Pancreas (tissue), 10 donors: ENCODE data around the gene FUT9. TPM values are rescaled to one million over a fixed set of nuclear protein-coding genes. Genes with fewer than 3 reads are reported as not detected.
A peak's percentile ranks its signal among the peaks of the same experiment; 100 is the strongest.

Experiments used
- ATAC-seq, 4 donors: fragments of 200-7000 bp; cut with Tn5 transposase; one replicate each; pipeline versions ENCODE4 v1.8.0 to v1.9.1; 2020; ENCODE audit warnings: mild to moderate bottlenecking in 4 of 4, moderate library complexity in 4 of 4
- DNase-seq, 6 donors: peaks; one replicate each; pipeline ENCODE4 v3.0.0-alpha.2; 2020
- FAIRE-seq: peaks from 2 replicates; lab custom pipeline; 2012; peaks lifted over from hg19 to GRCh38; lab: Jason Lieb, UNC
- H3K27ac ChIP-seq, 4 donors: fragments of 200-600 bp; sonication (generic); 1 replicate in 3 of 4; 2 replicates in 1 of 4; pipeline versions ENCODE4 v1.5.0 to v1.8.0; 2020
- H3K27me3 ChIP-seq, 4 donors: fragments of 200-600 bp; one replicate each; pipeline ENCODE4 v1.8.0; 2021
- H3K36me3 ChIP-seq, 3 donors: fragments of 200-600 bp; sonication (generic) in 1 of 3; one replicate each; pipeline versions ENCODE4 v1.5.0 to v1.8.0; 2020 to 2021
- H3K4me1 ChIP-seq, 3 donors: fragments of 200-600 bp; one replicate each; pipeline ENCODE4 v1.8.0; 2021
- H3K4me3 ChIP-seq, 4 donors: fragments of 200-600 bp; sonication (generic) in 2 of 4; one replicate each; pipeline versions ENCODE4 v1.5.0 to v1.8.0; 2020 to 2021
- H3K9me3 ChIP-seq, 4 donors: fragments of 200-600 bp; one replicate each; pipeline ENCODE4 v1.8.0; 2021
- CTCF ChIP-seq, 4 donors: fragments of 200-600 bp; sonication (generic) in 3 of 4; IDR thresholded peaks; one replicate each; pipeline versions ENCODE4 v1.5.0 to v1.8.0; 2021; ENCODE audit warnings: antibody characterized with exemption in 4 of 4
- WGBS, 2 donors: extraction: QIAGEN DNeasy Blood & Tissue Kit; methylation state at CpG; one replicate each; pipeline ENCODE4 v1.1.7; 2013; 5-methylcytosine and 5-hydroxymethylcytosine counted together
- intact Hi-C, 3 donors: fragments of 100-400 bp; cut with DNase I; formaldehyde crosslinking; loops; one replicate each; pipeline versions ENCODE4 v1.11.1 to v1.14.2; 2022
- polyA plus RNA-seq, 2 donors: library from polyadenylated mRNA; stranded (reverse); fragments of 200-250 nt; gene quantifications; one replicate each; pipeline ENCODE4 v1.2.3, GENCODE V29; 2013
- total RNA-seq, 6 donors: library from RNA; stranded (reverse); fragmentation: NEBNext Ultra II Directional in 4 of 6; extraction: Animal tissue kit (Norgen Biotek cat#: 25700) in 4 of 6; gene quantifications; one replicate each; pipeline versions ENCODE4 v1.2.1 to v1.2.4, GENCODE V29; 2021 to 2023
- donor health status: healthy with polysubstance abuse.
- donor health status: DM: no; HTN: no; CAD: no; lungs with moderate emphysema.
- donor health status: DM: no; HTN: no; CAD: no.
- donor health status: control.
- donor health status: control.
- donor health status: Bipolar disorder and iron deficiency.
- donor health status: DM: yes; HTN: yes; CAD: no.
- donor health status: DM: no; HTN: no; CAD: no.
- donor health status: DM: no; HTN: no; CAD: no.
- donor health status: DM: yes; HTN: yes; CAD: no.

Gene FUT9
- total and polyA plus RNA-seq, 8 donors = 0.12 to 3.5 (median 1.2) TPM

- ATAC-seq = peak; percentile 23 to 85 (median 49)
Measured at GRCh38 chr6:96007663-96008062, 8.1 kb upstream of the FUT9 start.

GRCh38 chr6:96013531-96013930 lies 2.2 kb upstream of the FUT9 start:
- intact Hi-C loops = no loop called here
- no peak overlapping the region for H3K4me3 ChIP-seq
- no peak for FAIRE-seq

More at GRCh38 chr6:96007663-96008062, 8.1 kb upstream of the FUT9 start:
- Histone ChIP-seq H3K27ac (no peak overlapping the region), H3K4me1 (peaks cover 0 to 5% (median 4%) of the 10 kb centered on the region in 3 donors), H3K27me3 (no peaks in the 10 kb centered on the region), H3K4me3 (no peak overlapping the region), H3K9me3 (no peaks in the 10 kb centered on the region), H3K36me3 (no peaks in the 10 kb centered on the region)
- FAIRE-seq = no peak
- 11 to 23% methylated on average over 2 of the region's 2 CpGs for WGBS, 2 donors
- TF ChIP-seq CTCF (IDR thresholded peaks at IDR 0.05) = no peak
- DNase-seq = no peak
- intact Hi-C loops = no loop called here

GRCh38 chr6:96014846-96015517 lies 792 bp upstream of the FUT9 start:
- H3K27me3 ChIP-seq = no peaks in the 10 kb centered on the region
- DNase-seq (no peak), ATAC-seq (peak; percentile 38 to 63 (median 52)), FAIRE-seq (no peak)
- WGBS, 2 donors = 9 to 19% methylated on average over 20 of the region's 20 CpGs
- no peaks in the 10 kb centered on the region for H3K9me3 ChIP-seq
- peak overlapping the region in 3 of 4 donors; percentile 55 to 63 (median 60) for H3K4me3 ChIP-seq
- peak overlapping the region; percentile 61 to 80 (median 68) for H3K27ac ChIP-seq
- no peaks in the 10 kb centered on the region for H3K36me3 ChIP-seq
- no peak for TF ChIP-seq CTCF (IDR thresholded peaks at IDR 0.05)
- intact Hi-C loops = no loop called here
- peaks cover 0 to 9% (median 0%) of the 10 kb centered on the region in 3 donors for H3K4me1 ChIP-seq

More at GRCh38 chr6:96013531-96013930, 2.2 kb upstream of the FUT9 start:
- no peaks in the 10 kb centered on the region for H3K36me3 ChIP-seq
- 39 to 96% methylated on average over 3 of the region's 3 CpGs for WGBS, 2 donors
- no peaks in the 10 kb centered on the region for H3K27me3 ChIP-seq
- no peaks in the 10 kb centered on the region for H3K9me3 ChIP-seq
- ATAC-seq (no peak), DNase-seq (no peak)
- no peak for TF ChIP-seq CTCF (IDR thresholded peaks at IDR 0.05)
- no peak overlapping the region for H3K27ac ChIP-seq
- H3K4me1 ChIP-seq = peaks cover 0 to 13% (median 4%) of the 10 kb centered on the region in 3 donors

- FAIRE-seq (no peak), ATAC-seq (peak; percentile 14 to 32 (median 28)), DNase-seq (peak in 2 of 6 donors; percentile 14 to 22)
- Histone ChIP-seq H3K4me1 (peaks cover 0 to 8% (median 0%) of the 10 kb centered on the region in 3 donors), H3K4me3 (peak overlapping the region; percentile 3 to 63 (median 58)), H3K36me3 (no peaks in the 10 kb centered on the region), H3K9me3 (no peaks in the 10 kb centered on the region), H3K27me3 (no peaks in the 10 kb centered on the region), H3K27ac (peak overlapping the region; percentile 61 to 80 (median 68))
- intact Hi-C loops = no loop called here
- TF ChIP-seq CTCF (IDR thresholded peaks at IDR 0.05) = no peak
- 4 to 7% methylated on average over 18 of the region's 18 CpGs for WGBS, 2 donors
Measured at GRCh38 chr6:96016334-96017069, 728 bp downstream of the FUT9 start.
